HepG2 (cell line): ENCODE measurements around the gene GUCA2B. TPM values are rescaled to one million over a fixed set of nuclear protein-coding genes. Genes with fewer than 3 reads are reported as not detected.

Experiments
- ATAC-seq: fragments of 200-7000 bp; cut with Tn5 transposase; 3 replicates; pipeline ENCODE4 v1.9.1; 2020; ENCODE audit warnings: mild to moderate bottlenecking, moderate library complexity
- BruUV-seq: library from RNA; stranded (reverse); fragments of 400-500 nt; replicated peaks from 2 replicates; lab custom pipeline; 2021; lab: Mats Ljungman, UMichigan
- CTCF ChIA-PET: fragments of 300-600 bp; formaldehyde crosslinking; extraction: SDS; loops from one replicate; lab custom pipeline; 2021; ENCODE audit warnings: low total read pairs, inconsistent platforms, low intra/inter-chr PET ratio; lab: Yijun Ruan, JAX
- POLR2A ChIA-PET: fragments of 350-600 bp; sonication (Branson Sonifier 250); formaldehyde crosslinking; loops from one replicate; lab custom pipeline; 2020; ENCODE audit warnings: antibody characterized with exemption, inconsistent platforms; lab: Yijun Ruan, JAX
- DNase-seq: peaks from one replicate; pipeline ENCODE4 v3.0.0-alpha.2; 2015; ENCODE audit warnings: low spot score
- FAIRE-seq: peaks from 3 replicates; lab custom pipeline; 2011; peaks lifted over from hg19 to GRCh38; lab: Jason Lieb, UNC
- H2AFZ ChIP-seq: one replicate; pipeline ENCODE4 v1.6.1; 2011; ENCODE audit warnings: low read length, inconsistent platforms
- H3K27ac ChIP-seq: fragments of 300-600 bp; 3 replicates; pipeline ENCODE4 v1.8.0; 2011; ENCODE audit warnings: mixed run types, mild to moderate bottlenecking, mixed read lengths, low read length, inconsistent platforms; ENCODE audit not compliant: insufficient read depth; ENCODE audit errors: extremely low read length
- H3K27me3 ChIP-seq, 2 experiments: fragments of 200-600 bp in 1 of 2; 2 replicates in 1 of 2; 3 replicates in 1 of 2; pipeline versions ENCODE4 v1.6.0 to v1.8.0; 2011; ENCODE audit warnings: low read length in 2 of 2, mild to moderate bottlenecking in 2 of 2, moderate library complexity in 2 of 2, inconsistent platforms in 1 of 2; ENCODE audit not compliant: insufficient read depth in 2 of 2, control insufficient read depth in 1 of 2
- H3K36me3 ChIP-seq, 2 experiments: fragments of 200-600 bp in 1 of 2; replicated peaks in 1 of 2; 2 replicates in 1 of 2; 3 replicates in 1 of 2; pipeline versions ENCODE4 v1.5.1 to v1.8.0; 2011; ENCODE audit warnings: low read length in 2 of 2, inconsistent platforms in 1 of 2; ENCODE audit not compliant: insufficient read depth in 2 of 2, control insufficient read depth in 1 of 2
- H3K4me1 ChIP-seq: 2 replicates; pipeline ENCODE4 v1.5.1; 2012; ENCODE audit warnings: low read length, inconsistent platforms; ENCODE audit not compliant: insufficient read depth
- H3K4me2 ChIP-seq: 2 replicates; pipeline ENCODE4 v1.6.0; 2011; ENCODE audit warnings: low read depth, low read length, inconsistent platforms
- H3K4me3 ChIP-seq, 3 experiments: fragments of 200-600 bp in 1 of 3; sonication (generic), shearing (Covaris generic) in 1 of 3; replicated peaks in 1 of 3; 2 replicates each; pipeline ENCODE4 v1.5.1; 2011 to 2016; ENCODE audit warnings: low read length in 3 of 3, inconsistent platforms in 2 of 3, low read depth in 2 of 3, mild to moderate bottlenecking in 2 of 3, control low read depth in 1 of 3, mixed read lengths in 1 of 3; ENCODE audit not compliant: insufficient read depth in 1 of 3
- H3K79me2 ChIP-seq: one replicate; pipeline ENCODE4 v1.6.1; 2011; ENCODE audit warnings: low read length, inconsistent platforms; ENCODE audit not compliant: insufficient read depth
- H3K9ac ChIP-seq: 2 replicates; pipeline ENCODE4 v1.6.0; 2011; ENCODE audit warnings: mild to moderate bottlenecking, low read depth, low read length, inconsistent platforms; ENCODE audit not compliant: insufficient read depth
- H3K9me3 ChIP-seq: 2 replicates; pipeline ENCODE4 v1.5.1; 2012; ENCODE audit warnings: mild to moderate bottlenecking, low read length
- H4K20me1 ChIP-seq: 2 replicates; pipeline ENCODE4 v1.6.0; 2011; ENCODE audit warnings: inconsistent platforms, mild to moderate bottlenecking, low read length, moderate library complexity; ENCODE audit not compliant: insufficient read depth
- BHLHE40 ChIP-seq: IDR thresholded peaks from 2 replicates; pipeline ENCODE4 v1.6.1; 2011; ENCODE audit warnings: low read length, improper control_type of control experiment
- HES4 ChIP-seq: sonication (generic); formaldehyde crosslinking; IDR thresholded peaks from 2 replicates; pipeline ENCODE4 v1.9.0; 2021; ENCODE audit warnings: mild to moderate bottlenecking, missing genetic modification reagents, borderline replicate concordance
- KDM3A ChIP-seq: IDR thresholded peaks from 2 replicates; pipeline ENCODE4 v1.6.1; 2018; ENCODE audit warnings: low read depth, missing compliant biosample characterization
- THYN1 ChIP-seq: sonication (generic); formaldehyde crosslinking; IDR thresholded peaks from 2 replicates; pipeline ENCODE4 v1.8.1; 2023; ENCODE audit warnings: low read depth, mild to moderate bottlenecking, moderate library complexity, missing genetic modification reagents, borderline replicate concordance
- ZNF772 ChIP-seq: sonication (generic); formaldehyde crosslinking; IDR thresholded peaks from 2 replicates; pipeline ENCODE4 v1.5.0; 2020; ENCODE audit warnings: mild to moderate bottlenecking, missing genetic modification reagents
- in situ Hi-C: cut with HindIII; loops from 2 replicates; pipeline ENCODE4 v1.10.0; 2017; ENCODE audit warnings: low pct_unique_long_range_greater_than_20kb; ENCODE audit not compliant: extremely low pct_ligation_motif_present
- intact Hi-C: fragments of 100-400 bp; cut with micrococcal nuclease; formaldehyde crosslinking; loops from one replicate; pipeline ENCODE4 v1.10.0; 2022; ENCODE audit not compliant: unreplicated experiment
- polyA plus RNA-seq, 8 experiments: library from polyadenylated mRNA; depleted of rRNA in 3 of 8; stranded (reverse) in 7 of 8; unstranded in 1 of 8; fragments of >200 nt; fragmentation: Illumina TruSeq in 4 of 8; extraction: Trizol in 4 of 8; gene quantifications; 2 replicates each; pipeline versions ENCODE4 v1.2.1 to v1.2.3, GENCODE V29; 2011 to 2016; ENCODE audit warnings: low read depth in 4 of 8, missing spikeins in 1 of 8, mixed read lengths in 1 of 8; ENCODE audit not compliant: insufficient read depth in 1 of 8
- total RNA-seq, 5 experiments: library from RNA; depleted of rRNA; stranded (reverse); fragments of >200 nt; fragmentation: Illumina TruSeq; extraction: Trizol; gene quantifications; 2 replicates each; pipeline ENCODE4 v1.2.3, GENCODE V29; 2016; ENCODE audit warnings: low read depth in 1 of 5
- TF ChIP-seq, protein P1 (sequence below): fragments of 450-650 bp; IDR thresholded peaks from 2 replicates; pipeline ENCODE4 v1.6.1; 2016
- TF ChIP-seq, protein P2 (sequence below): sonication (generic); formaldehyde crosslinking; IDR thresholded peaks from 2 replicates; pipeline ENCODE4 v1.8.0; 2022; ENCODE audit warnings: missing genetic modification reagents, low read depth, mild to moderate bottlenecking, borderline replicate concordance
- TF ChIP-seq, protein P3 (sequence below): sonication (generic); formaldehyde crosslinking; conservative IDR thresholded peaks from 2 replicates; pipeline ENCODE4 v1.8.0; 2022; ENCODE audit warnings: low read depth, missing genetic modification reagents

GUCA2B gene
- total and polyA plus RNA-seq, 2 of the 13 experiments (the other 11 are each of a cell fraction or from before 2014, with no cell fraction given) = not detected

DNA sequence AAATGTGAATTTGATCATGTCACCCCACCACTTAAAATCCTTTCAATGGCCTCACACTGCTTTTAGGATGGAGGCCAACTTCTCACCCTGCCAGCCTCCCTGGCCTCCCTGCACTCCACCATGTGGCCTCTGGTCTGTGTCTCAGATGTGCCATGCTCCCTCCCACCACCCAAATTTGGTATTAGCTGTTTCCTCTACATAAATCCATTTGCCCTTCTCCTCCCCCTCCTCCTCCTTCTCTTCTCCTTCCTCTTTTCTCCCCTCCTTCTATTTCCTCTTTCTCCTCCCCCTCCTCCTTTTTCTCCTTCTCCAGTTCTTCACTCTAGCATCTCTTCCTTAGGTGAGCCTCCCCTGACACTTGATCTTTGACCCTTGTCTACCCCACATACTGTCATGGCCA is 16.7 kb upstream of the GUCA2B start:
- intact Hi-C loops (no loop called here), in situ Hi-C loops (no loop called here)
- ChIA-PET CTCF (no interaction called here), POLR2A (no interaction called here)
- H2AFZ ChIP-seq = no peak overlapping the region
- H3K9ac ChIP-seq = no peak overlapping the region
- H3K79me2 ChIP-seq = no peaks in the 10 kb centered on the region
- no peak overlapping the region for H3K4me2 ChIP-seq
- no peak for FAIRE-seq
- no peaks in the 10 kb centered on the region for H3K36me3 ChIP-seq
- no TSS peak for BruUV-seq
- no peak overlapping the region for H3K4me3 ChIP-seq
- no peak overlapping the region for H3K27ac ChIP-seq
- ATAC-seq = no peak
- H3K9me3 ChIP-seq = no peaks in the 10 kb centered on the region
- no peaks in the 10 kb centered on the region for H4K20me1 ChIP-seq
- H3K4me1 ChIP-seq = no peaks in the 10 kb centered on the region
- DNase-seq = no peak
- H3K27me3 ChIP-seq = peaks cover 0 to 16% of the 10 kb centered on the region in 2 experiments; a peak in 3 of 5 replicates
- TF ChIP-seq, protein P1, sequence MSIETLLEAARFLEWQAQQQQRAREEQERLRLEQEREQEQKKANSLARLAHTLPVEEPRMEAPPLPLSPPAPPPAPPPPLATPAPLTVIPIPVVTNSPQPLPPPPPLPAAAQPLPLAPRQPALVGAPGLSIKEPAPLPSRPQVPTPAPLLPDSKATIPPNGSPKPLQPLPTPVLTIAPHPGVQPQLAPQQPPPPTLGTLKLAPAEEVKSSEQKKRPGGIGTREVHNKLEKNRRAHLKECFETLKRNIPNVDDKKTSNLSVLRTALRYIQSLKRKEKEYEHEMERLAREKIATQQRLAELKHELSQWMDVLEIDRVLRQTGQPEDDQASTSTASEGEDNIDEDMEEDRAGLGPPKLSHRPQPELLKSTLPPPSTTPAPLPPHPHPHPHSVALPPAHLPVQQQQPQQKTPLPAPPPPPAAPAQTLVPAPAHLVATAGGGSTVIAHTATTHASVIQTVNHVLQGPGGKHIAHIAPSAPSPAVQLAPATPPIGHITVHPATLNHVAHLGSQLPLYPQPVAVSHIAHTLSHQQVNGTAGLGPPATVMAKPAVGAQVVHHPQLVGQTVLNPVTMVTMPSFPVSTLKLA = 0 out of 2 replicates have a peak, but pooled peaks have one; percentile 23
- TF ChIP-seq KDM3A (CRISPR knock-in tag) (no peak), BHLHE40 (no peak), THYN1 (CRISPR knock-in tag) (no peak), HES4 (CRISPR knock-in tag) (no peak), ZNF772 (CRISPR knock-in tag) (no peak)
- TF ChIP-seq, protein P2, sequence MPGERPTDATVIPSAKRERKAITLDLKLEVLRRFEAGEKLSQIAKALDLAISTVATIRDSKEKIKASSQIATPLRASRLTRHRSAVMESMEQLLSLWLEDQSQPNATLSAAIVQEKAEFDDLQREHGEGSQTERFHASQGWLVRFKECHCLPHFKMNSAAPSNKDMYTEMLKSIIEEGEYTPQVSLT = no peak
- TF ChIP-seq, protein P3, sequence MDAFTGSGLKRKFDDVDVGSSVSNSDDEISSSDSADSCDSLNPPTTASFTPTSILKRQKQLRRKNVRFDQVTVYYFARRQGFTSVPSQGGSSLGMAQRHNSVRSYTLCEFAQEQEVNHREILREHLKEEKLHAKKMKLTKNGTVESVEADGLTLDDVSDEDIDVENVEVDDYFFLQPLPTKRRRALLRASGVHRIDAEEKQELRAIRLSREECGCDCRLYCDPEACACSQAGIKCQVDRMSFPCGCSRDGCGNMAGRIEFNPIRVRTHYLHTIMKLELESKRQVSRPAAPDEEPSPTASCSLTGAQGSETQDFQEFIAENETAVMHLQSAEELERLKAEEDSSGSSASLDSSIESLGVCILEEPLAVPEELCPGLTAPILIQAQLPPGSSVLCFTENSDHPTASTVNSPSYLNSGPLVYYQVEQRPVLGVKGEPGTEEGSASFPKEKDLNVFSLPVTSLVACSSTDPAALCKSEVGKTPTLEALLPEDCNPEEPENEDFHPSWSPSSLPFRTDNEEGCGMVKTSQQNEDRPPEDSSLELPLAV = no peak
